ENCODE data around the gene VAMP2. TPM values are rescaled to one million over a fixed set of nuclear protein-coding genes. Genes with fewer than 3 reads are reported as not detected.
A peak's percentile ranks its signal among the peaks of the same experiment; 100 is the strongest.

VAMP2 gene
- total RNA-seq, 4 donors from 2014 or later, result 20.9 to 49.4 (median 30.1) TPM

GRCh38 chr17:8206536-8206935 is 43.8 kb upstream of the VAMP2 start:
- peaks cover 7 to 18% (median 14%) of the 10 kb centered on the region in 4 donors for H3K4me1 ChIP-seq
- 93% methylated on average over 3 to 12 of the region's 12 CpGs for WGBS, 2 donors (ENCODE audit: low coverage in 1 of 2)
- DNase-seq, result no peak
- intact Hi-C loops (cut with DNase I; ENCODE audit: low total_unique reads) (no loop called here), in situ Hi-C loops (cut with MboI; ENCODE audit: low pct_ligation_motif_present in 1 of 4, low pct_unique_long_range_greater_than_20kb in 1 of 4, low sequenced_read_pairs in 3 of 4) (no loop called here)
- no peaks in the 10 kb centered on the region for H3K36me3 ChIP-seq
- H3K27me3 ChIP-seq, result no peaks in the 10 kb centered on the region
- TF ChIP-seq POLR2A (IDR thresholded peaks at IDR 0.05) (no peak), EP300 (IDR thresholded peaks at IDR 0.05; ENCODE audit: low read depth) (no peak), POLR2AphosphoS5 (IDR thresholded peaks at IDR 0.05) (no peak)
- TF ChIP-seq, protein P1, sequence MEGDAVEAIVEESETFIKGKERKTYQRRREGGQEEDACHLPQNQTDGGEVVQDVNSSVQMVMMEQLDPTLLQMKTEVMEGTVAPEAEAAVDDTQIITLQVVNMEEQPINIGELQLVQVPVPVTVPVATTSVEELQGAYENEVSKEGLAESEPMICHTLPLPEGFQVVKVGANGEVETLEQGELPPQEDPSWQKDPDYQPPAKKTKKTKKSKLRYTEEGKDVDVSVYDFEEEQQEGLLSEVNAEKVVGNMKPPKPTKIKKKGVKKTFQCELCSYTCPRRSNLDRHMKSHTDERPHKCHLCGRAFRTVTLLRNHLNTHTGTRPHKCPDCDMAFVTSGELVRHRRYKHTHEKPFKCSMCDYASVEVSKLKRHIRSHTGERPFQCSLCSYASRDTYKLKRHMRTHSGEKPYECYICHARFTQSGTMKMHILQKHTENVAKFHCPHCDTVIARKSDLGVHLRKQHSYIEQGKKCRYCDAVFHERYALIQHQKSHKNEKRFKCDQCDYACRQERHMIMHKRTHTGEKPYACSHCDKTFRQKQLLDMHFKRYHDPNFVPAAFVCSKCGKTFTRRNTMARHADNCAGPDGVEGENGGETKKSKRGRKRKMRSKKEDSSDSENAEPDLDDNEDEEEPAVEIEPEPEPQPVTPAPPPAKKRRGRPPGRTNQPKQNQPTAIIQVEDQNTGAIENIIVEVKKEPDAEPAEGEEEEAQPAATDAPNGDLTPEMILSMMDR (IDR thresholded peaks at IDR 0.05), result no peak
- H3K9me3 ChIP-seq, result no peaks in the 10 kb centered on the region
- no peak overlapping the region for H3K27ac ChIP-seq
- H3K4me3 ChIP-seq, result no peak overlapping the region

- 83 to 93% methylated on average over 7 to 19 of the region's 19 CpGs for WGBS, 2 donors (ENCODE audit: low coverage in 1 of 2)
- Histone ChIP-seq H3K36me3 (no peaks in the 10 kb centered on the region), H3K9me3 (no peaks in the 10 kb centered on the region), H3K4me1 (peaks cover 3 to 12% (median 3%) of the 10 kb centered on the region in 4 donors), H3K4me3 (no peak overlapping the region), H3K27me3 (no peaks in the 10 kb centered on the region), H3K27ac (no peak overlapping the region)
- TF ChIP-seq EP300 (IDR thresholded peaks at IDR 0.05; ENCODE audit: low read depth) (no peak), POLR2AphosphoS5 (IDR thresholded peaks at IDR 0.05) (no peak), POLR2A (IDR thresholded peaks at IDR 0.05) (no peak)
- TF ChIP-seq, protein P1 (IDR thresholded peaks at IDR 0.05), result no peak
- no peak for DNase-seq
- in situ Hi-C loops (cut with MboI; ENCODE audit: low pct_ligation_motif_present in 1 of 4, low pct_unique_long_range_greater_than_20kb in 1 of 4, low sequenced_read_pairs in 3 of 4), result no loop called here
- intact Hi-C loops (cut with DNase I; ENCODE audit: low total_unique reads), result no loop called here
Observed at GRCh38 chr17:8204761-8205555, 42.2 kb upstream of the VAMP2 start.

GRCh38 chr17:8192070-8192815 is 29.5 kb upstream of the VAMP2 start:
- H3K4me3 ChIP-seq, result peak overlapping the region in 3 of 4 donors; percentile 15 to 43 (median 25)
- no peaks in the 10 kb centered on the region for H3K9me3 ChIP-seq
- H3K27me3 ChIP-seq, result no peaks in the 10 kb centered on the region
- peaks cover 24 to 41% (median 33%) of the 10 kb centered on the region in 4 donors for H3K4me1 ChIP-seq
- WGBS, 2 donors (ENCODE audit: low coverage in 1 of 2), result 4 to 15% methylated on average over 5 to 12 of the region's 12 CpGs
- no peaks in the 10 kb centered on the region for H3K36me3 ChIP-seq
- TF ChIP-seq EP300 (IDR thresholded peaks at IDR 0.05; ENCODE audit: low read depth) (no peak), POLR2AphosphoS5 (IDR thresholded peaks at IDR 0.05) (peak; percentile 85 to 94 (median 90)), POLR2A (IDR thresholded peaks at IDR 0.05) (peak; percentile 74)
- TF ChIP-seq, protein P1 (IDR thresholded peaks at IDR 0.05), result no peak
- peak overlapping the region; percentile 73 to 96 (median 84) for H3K27ac ChIP-seq
- DNase-seq, result peak; percentile 85
- intact Hi-C loops (cut with DNase I; ENCODE audit: low total_unique reads) (no loop called here), in situ Hi-C loops (cut with MboI; ENCODE audit: low pct_ligation_motif_present in 1 of 4, low pct_unique_long_range_greater_than_20kb in 1 of 4, low sequenced_read_pairs in 3 of 4) (no loop called here)

DNA sequence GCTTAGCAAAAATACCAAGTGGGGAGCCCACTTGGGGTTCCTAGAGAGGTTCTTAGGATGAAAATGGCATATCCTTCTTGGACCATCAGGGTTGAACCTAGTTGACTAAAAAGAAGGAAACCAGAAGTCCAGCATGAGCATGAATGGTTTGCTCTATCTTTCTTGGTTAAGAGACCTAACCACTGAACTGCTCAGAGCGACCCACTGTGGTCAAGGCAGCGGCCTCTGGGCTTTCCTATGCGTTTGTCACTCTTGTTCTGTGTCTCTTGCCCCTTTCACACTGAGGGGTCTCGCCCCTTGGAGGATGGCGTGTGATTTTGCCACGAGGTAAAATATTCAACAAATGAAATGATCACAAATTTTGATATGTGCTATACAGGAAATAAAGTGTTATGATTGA is 27.8 kb upstream of the VAMP2 start:
- H3K4me1 ChIP-seq, result peaks cover 24 to 41% (median 33%) of the 10 kb centered on the region in 4 donors
- TF ChIP-seq, protein P1 (IDR thresholded peaks at IDR 0.05), result no peak
- no peak for TF ChIP-seq POLR2A (IDR thresholded peaks at IDR 0.05)
- TF ChIP-seq EP300 (IDR thresholded peaks at IDR 0.05; ENCODE audit: low read depth), result no peak
- no peak for TF ChIP-seq POLR2AphosphoS5 (IDR thresholded peaks at IDR 0.05)
- no peaks in the 10 kb centered on the region for H3K27me3 ChIP-seq
- intact Hi-C loops (cut with DNase I; ENCODE audit: low total_unique reads), result no loop called here
- H3K9me3 ChIP-seq, result no peaks in the 10 kb centered on the region
- in situ Hi-C loops (cut with MboI; ENCODE audit: low pct_ligation_motif_present in 1 of 4, low pct_unique_long_range_greater_than_20kb in 1 of 4, low sequenced_read_pairs in 3 of 4), result no loop called here
- H3K4me3 ChIP-seq, result peak overlapping the region in 2 of 4 donors; percentile 66 to 75
- WGBS, 2 donors (ENCODE audit: low coverage in 1 of 2), result 26 to 56% methylated on average over 4 to 6 of the region's 6 CpGs
- H3K27ac ChIP-seq, result peak overlapping the region; percentile 95 to 96 (median 96)
- H3K36me3 ChIP-seq, result no peaks in the 10 kb centered on the region
- no peak for DNase-seq

Measured in transverse colon (tissue), 4 donors.